Astrocyte (in vitro differentiated cells and primary cell): ENCODE measurements around the gene C11orf42.

Experiments
- CTCF ChIP-seq: IDR thresholded peaks from 2 replicates; pipeline ENCODE4 v1.5.1; 2011; ENCODE audit warnings: low read depth, mild to moderate bottlenecking, inconsistent platforms, low read length, moderate library complexity; ENCODE audit not compliant: insufficient read depth
- EZH2 ChIP-seq: IDR thresholded peaks from 2 replicates; pipeline ENCODE4 v1.6.1; 2012; ENCODE audit warnings: mild to moderate bottlenecking, low read length, inconsistent platforms; ENCODE audit not compliant: insufficient read depth

DNA sequence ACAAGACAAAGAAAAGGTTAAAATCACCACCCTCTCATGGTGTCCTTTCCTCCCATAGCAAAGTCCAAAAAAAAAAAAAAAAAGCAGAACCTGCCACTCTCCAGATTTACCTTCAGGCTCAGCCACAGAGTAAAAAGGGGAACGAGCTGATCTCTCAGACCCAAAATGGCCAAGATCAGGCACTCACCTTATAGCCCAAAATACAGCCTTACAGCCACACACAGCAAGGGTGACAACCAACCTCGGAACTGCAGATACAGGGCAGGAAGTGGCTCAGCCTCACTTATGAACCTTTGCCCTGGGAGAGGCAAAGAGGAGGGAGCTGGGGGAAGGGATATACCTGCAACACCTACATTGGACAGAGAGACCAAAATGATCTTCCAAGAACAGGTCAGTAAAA lies 24.6 kb downstream of the C11orf42 start:
- TF ChIP-seq CTCF (no peak), EZH2 (no peak)
